ENCODE data around the gene SNX18.

The SNX18 gene

DNA sequence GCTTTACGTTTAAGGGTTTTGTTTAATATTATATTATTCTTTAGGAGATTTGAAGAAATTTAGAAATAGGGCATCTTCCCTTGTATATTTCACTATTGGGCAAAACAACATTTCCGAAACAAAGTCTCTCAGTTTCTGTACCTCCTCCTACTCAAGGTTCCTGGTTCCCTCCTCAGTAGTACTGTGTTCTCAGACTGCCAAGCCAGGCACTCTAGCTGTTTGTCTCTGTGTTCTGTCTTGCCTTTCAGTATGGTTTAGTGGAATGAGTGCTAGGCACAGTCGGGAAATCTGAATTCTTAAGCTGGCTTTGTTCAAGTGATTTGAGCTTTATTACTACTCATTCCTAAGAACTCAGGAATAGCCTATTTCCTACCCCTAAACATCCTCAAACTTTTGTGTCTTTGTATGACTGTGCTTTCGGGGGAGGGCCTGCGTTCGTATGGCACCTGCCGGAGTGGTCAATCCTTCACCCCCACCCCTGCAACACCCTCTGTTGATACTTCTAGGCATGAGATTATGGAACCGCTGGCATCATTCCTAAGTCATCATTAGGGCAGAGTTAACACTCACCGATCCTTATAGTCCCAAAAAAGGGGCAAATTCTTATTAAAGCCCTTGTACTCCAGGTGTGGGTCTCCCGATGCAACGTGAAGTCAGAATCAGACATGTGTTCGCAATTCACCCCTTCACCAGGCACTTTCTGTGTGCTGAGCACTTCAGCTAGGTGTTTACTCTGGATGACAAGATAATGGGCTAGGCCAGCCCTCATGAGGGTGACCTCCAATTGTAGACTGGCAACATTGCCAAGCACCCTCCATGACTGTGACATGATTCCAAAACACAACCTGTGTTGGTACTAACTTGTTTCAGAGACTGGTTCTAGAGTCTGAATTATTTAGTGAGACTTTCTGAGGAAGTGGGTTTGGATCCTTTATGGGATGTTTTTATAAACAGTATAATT is 24.5 kb downstream of the SNX18 start:
- no peak for DNase-seq

DNA sequence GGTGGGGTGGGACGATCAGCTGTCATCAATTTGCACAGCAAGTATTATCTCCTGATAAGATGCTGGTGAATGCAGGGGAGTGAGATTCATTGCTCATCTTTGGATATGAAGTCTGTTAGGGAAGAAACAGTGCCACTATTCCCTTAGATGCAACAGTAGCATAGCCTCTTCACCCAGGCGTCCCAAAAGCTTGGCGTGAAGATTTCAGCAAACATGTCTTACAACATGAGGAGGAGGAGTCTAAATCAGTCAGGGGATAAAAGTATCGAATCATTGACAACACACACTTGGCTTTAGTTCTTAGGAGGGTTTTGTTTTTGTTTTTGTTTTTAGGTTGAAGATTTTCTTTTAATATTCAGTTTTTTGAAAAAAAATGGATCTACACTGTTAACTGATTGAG is 26.5 kb downstream of the SNX18 start:
- DNase-seq, result no peak

DNA sequence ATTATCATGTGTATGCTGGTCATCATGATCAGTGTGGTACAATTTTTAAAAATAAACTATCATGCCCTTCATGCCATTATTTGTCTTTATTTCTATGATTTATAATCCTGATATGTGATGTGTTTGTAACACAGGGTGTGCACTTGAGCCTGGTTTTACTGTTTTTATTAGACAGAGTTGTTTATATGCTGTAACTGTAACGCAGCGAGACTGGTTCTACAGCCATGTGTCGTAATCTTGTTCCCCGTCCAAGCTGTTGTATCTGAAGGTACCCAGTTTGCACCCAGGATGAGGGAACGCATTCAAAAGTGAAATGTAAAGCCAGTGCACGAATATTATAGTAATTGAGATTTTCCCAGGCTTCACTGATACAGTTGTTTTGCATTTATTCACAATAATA is 28.2 kb downstream of the SNX18 start:
- DNase-seq, result no peak

DNA sequence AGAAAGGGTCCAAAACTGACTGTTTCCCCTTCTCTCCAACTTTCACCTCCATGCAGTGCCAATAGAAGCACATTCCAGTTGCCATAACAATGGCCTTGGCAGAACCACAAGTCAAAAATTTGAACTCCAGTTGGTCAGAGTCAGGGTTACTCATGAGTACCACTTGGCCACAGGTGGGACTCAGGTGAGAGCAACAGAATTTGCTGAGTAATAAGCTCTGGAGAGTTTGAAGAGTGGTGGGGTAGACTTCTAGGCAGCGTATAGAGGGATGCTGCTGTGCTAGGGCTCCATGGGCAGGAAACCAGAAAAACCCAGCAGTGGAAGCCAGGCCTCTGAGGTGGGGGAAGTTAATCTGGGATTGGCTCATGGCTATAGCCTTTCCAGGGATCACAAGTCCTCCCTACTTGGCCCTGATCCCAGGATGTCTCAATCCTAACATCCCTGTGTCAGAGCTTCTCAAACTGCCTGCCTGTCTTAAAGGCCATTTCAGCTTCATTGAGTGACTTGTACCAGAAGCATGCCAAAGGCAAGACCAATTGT is 30.2 kb downstream of the SNX18 start:
- DNase-seq, result no peak

DNA sequence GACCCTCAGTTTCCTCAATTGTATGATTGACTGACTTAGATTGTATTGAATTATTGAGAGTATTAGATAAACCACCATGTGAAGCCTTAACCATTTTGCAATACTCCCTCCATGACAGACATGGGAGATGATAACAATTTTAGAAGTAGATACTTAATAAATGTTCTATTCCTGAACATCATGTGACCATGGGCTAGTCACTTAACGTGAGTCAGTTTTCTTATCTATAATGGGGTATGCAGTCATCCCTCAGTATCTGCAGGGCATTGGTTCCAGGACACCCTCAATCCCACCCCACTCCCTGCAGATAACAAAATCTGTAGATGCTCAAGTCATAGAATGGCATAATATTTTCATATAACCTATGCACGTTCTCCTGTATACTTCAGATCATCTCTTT is 31.0 kb downstream of the SNX18 start:
- no peak for DNase-seq

DNA sequence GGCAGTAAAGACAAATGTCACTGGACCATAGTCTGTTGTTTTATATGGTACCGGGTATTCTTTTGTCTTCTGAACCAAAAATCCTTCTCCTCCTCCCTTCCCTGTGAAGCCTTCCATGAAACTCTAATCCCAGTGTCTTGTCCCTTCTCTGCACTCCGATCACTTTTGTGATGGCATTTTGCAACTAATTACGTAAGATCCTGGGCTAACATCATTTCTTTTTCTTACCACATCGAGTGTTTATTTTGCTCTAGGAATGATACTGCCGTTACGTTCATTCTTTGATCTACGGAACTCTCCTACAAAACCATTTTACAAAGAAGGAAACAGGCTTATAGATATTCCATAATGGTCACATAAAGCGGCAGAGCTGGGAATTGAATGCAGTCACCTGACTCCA is 33.7 kb downstream of the SNX18 start:
- DNase-seq, result no peak

DNA sequence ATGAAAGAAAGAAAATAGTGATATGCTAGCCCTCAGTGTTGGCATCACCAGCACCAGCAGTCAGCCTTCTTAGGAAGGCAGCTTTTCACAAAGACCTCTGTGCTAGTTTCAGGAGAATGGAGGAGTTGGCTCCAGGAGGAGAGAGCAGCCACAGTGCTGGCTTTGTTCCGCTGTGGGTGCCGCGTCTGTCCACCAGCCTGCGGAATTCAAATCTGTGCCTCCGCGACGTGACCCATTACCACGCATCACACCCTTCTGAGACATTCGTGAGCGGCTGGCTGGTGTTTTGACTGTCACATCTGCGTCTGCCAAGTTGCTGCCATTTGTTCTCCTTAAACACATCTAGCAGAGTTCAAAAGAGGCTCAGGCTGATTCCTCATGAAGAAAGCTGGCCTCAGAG is 34.4 kb downstream of the SNX18 start:
- DNase-seq, result no peak

DNA sequence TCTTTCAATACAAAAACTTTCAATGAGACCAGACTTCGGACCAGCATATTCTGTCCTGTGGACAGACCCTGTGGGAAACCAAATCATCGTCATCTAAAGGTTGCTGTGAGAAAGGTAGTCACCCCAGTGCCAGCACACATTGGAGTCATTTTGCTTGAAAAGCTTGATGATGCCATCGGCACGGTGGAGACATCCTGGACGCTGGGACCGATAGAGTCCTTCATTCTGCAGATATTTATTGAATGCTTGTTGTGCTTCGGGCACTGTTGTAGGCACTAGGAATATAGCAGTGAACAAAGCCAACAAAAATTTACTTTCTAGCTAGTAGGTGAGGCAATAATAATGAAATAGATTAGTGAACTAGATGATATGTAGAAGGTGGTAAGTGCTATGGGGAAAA is 34.9 kb downstream of the SNX18 start:
- DNase-seq, result no peak

DNA sequence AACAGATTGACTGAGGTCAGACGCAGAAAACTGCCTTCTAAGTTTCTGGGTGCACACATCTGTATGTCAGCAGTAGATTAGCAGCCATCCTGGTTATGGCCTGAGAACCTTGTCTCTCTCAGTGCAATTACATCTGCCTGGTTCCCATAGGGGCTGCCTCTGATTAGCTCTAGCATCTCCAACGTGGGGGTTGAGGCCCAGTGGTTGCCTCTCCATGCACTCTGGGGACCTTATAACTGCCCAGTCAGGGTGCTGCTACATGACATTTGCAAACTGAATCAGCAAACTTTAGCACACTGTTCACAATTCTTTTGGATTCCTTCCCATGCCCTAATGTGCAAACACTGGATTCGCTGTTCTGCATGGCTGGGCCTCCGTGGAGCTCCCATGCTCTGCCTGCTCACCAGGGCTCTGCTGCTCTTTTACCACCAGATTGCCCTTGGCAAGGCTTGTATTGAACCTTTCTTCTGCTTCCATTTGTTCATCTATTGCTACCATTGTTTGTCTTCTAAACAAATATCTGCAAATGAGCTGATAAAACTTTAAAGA is 36.2 kb downstream of the SNX18 start:
- DNase-seq, result no peak

DNA sequence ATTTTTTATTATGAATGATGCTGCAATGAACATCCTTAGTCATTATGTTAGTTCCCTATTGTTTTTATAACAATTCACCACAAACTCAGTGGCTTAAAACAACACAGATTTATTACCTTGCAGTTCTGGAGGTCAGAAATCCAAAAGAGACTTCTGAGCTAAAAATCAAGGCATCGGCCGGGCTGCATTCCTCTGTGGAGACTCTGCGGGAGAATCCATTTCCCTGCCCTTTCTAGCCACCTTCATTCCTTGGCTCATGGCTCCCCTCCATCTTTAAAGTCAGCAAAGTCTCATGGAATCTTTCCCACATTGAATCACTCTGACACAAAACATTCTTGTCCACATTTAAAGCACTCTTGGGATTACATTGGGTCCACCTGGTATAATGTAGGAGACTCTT is 38.6 kb downstream of the SNX18 start:
- DNase-seq, result no peak

DNA sequence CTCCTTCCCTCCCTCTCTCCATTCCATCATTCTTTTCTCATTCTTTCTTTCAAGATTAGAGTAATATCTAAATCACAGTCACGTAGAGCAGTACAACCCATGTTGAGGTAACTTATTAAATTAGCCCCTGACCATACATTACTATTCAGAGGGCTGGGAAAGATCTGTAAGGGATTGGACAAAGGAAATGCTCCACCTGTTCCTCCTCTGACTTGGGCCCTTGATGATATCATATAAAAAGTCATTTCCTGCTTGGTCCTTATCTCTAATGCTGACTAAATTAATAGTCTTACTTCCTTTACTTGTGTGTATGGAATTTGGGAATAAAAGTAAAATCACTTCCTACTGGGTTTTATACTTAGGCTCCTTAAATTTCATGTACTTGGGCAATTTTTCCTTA is 40.8 kb downstream of the SNX18 start:
- DNase-seq, result no peak

DNA sequence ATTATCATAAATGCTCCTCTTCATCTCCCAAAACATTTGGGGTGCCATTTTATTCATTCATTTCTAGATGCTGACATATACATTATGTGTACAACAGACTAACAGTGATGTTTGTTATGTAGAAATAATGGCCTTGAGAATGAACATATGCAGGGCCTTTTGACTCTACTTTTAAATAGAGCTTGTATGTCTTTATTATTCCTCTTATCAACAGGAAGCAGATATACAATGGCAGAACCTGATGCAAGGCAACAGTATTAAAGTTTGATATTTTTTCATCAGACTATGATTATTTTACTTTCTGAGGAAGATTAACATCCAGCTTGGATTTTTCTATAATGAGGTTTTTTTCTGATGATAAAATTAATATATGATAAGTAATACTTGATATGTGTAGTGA is 44.1 kb downstream of the SNX18 start:
- no peak for DNase-seq

DNA sequence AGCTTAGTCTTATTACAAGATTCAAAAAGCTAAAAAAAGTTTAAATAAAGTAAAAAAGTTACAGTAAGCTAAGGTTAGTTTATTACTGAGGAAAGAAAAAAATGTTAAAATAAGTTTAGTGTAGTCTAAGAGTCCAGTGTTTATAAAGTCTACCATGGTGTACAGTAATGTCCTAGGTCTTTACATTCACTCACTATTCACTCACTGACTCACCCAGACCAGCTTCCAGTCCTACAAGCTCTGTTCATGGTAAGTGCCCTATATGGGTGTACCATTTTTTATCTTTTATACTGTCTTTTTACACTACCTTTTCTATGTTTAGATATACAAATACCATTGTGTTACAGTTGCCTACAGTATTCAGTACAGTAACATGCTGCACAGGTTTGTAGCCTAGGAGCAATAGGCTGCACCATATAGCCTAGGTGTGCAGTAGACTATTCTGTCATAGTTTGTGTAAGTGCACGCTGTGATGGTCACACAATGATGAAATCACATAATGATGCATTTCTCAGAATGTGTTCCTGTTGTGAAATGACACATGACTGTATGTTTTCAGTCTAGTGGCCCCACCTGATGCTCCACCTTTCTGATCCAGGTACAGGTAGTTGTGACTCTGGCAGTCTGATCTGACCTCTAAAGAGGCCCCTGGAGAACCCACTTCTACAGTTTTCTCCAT is 45.7 kb downstream of the SNX18 start:
- DNase-seq, result no peak

DNA sequence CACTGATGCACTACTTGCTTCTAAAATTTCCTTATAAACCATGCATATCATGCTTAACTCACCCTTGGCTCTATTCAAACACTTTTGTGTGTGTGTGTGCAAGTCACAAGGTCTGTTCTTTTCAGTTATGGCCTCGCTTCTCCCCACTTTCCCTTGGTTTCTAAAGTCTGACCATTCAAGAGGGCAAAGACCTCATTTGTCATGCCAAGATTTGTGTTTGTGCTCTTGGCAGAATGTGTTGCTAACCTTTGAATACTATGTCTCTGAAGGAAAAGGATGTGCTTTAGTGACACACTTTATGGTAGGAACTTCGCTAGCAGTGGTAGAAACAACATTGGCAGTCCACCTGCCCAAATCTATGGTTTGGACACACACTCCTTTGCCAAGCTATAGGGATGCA is 50.4 kb downstream of the SNX18 start:
- no peak for DNase-seq

DNA sequence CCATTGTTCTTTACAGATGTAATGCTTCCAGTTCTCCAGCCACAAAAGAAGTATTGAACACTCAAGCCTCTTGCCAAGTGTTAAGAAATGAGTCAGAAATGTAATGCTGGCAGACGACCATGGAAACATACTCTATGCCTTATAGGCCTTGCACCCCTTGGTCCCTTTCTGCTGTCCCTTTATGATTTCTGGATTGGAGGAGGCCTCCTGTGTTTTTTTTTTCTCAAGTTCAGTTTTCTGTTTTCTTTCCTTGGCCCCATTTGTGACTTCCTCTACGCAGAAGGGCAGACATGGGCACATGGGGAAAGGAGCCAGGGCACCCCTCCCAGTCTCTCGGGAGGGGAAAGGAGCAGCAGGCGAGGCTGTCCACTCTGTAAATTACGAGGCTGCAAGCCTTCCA is 53.4 kb downstream of the SNX18 start:
- no peak for DNase-seq

DNA sequence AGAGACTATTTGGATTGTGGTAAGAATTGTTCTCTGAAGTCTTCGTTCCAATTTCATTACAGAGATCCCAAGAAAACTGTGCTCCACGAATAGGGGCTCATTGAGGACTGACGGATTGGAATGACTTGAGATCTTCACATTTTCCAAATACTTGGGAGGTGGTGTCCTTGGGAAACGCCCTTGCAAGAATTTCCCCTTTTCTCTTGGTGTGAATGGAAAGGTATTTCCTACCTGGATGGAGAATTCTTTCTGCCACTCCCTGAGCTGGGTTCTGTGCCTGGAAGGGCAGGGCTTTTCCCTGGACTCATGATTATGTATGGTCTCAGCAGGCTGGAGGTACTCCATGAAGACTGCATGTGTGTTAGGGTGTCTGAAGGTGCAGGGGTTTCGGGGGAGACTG is 53.9 kb downstream of the SNX18 start:
- no peak for DNase-seq

DNA sequence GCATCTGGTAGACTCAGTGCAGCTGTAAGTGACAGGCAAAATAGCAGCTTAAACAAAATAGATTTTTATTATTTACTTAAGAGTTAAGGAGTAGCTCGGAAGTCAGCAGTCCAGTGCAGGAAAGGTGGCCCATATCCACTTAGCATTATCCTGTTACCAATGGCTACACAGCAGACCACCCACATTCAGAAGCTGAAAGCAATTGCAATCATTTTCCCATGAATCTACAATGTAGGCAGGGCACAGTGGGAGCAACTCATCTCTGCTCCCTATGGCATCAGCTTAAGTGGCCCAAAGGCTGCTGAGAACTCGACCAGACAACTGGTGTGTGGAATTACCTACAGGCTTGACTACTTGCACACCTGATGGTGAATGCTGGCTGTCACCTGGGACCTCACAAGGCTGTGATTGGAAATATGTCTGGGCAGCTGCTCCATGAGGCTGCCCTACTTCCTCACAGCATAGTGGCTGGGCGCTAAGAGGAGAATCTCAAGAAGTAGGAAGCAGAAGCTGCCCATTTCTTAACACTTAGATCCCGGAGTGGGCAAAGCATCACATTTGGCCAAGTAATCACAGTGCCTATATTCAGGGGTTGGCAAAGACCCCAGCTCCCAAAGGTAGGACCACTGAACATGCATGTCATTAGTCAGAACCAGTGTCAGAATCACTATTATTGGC is 56.4 kb downstream of the SNX18 start:
- no peak for DNase-seq

DNA sequence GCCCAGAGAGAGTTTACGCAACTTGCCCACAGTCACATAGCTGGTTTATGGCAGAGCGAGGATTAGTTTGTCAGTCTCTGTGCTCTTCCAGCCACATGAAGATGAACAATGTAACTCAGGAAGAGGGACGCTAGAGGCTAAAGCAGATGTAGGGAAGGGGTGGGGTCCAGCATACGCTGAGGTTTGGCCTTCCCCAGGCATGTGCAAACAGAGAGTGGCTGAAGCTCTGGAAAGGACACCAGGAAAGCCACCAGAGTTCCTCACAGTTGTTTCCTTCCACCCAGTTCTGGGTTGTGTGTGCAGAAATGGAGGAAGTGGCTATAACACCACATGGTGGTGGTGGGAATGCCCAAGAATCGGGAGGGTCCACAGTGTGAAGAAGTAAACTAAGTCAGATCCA is 60.0 kb downstream of the SNX18 start:
- DNase-seq, result no peak

DNA sequence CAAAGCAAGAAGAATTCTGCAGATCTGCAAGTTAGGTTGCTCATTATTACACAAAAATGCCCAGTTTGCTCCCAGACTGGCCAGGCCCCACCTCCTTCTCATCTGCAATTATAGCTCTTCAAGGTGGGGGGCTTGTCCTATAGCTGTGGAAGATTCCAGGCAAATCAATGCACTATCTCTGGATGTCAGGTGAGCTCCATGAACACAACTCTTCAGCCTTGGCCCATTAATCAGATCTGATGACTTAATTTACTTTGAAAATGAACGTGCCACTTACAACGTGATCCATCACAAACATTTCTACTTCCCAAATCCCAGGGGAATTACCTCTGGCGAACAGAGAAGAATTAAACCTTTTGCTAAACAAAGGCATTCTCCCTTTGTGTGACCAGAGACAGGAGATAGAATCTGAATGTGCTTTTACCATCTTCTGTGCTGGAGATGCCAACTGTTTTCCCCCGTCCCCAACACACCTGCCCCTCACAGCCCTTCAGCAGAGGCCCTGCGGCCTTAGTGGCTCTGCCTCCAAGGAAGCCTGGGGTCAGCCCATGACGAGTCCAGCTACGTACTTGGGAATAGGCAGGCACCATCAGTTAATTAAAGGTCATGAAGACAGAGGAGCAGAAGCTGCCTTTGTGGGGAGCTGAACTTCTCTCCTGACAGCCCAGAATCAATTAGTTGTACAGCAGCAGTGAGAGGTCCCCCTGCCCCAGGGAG is 60.5 kb downstream of the SNX18 start:
- no peak for DNase-seq

DNA sequence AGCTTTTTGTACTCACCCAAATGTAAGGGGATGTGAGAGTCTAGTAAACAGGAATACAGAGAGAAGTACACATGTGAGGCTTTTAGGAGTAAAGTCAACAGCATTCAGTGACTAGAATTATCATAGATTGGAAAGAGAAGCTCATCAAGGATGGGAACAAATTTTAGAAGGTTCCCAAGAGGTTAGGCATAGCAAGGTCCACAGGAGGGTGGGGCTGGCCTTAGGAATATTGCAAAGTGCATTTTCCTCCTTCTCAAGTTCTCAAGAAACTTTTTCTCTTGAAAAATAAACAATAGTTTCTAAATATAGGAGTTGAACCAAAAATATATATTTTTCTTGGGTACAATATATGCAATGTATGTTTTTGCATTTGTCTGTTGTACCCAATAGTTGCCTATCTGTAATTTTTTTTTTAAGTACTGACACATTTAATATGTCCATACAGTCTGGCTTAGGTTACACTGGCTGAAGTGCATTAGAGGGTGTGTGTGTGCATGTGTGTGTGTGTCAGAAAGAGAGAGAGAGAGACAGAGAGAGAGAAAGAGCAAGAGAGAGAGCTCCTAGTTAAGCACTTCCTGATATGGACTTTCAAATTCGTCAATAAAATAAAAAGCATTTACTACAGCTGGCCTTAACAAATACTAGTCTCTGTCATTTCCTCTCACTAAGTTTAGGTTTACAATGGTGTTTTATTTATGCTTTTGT is 62.2 kb downstream of the SNX18 start:
- DNase-seq, result no peak

DNA sequence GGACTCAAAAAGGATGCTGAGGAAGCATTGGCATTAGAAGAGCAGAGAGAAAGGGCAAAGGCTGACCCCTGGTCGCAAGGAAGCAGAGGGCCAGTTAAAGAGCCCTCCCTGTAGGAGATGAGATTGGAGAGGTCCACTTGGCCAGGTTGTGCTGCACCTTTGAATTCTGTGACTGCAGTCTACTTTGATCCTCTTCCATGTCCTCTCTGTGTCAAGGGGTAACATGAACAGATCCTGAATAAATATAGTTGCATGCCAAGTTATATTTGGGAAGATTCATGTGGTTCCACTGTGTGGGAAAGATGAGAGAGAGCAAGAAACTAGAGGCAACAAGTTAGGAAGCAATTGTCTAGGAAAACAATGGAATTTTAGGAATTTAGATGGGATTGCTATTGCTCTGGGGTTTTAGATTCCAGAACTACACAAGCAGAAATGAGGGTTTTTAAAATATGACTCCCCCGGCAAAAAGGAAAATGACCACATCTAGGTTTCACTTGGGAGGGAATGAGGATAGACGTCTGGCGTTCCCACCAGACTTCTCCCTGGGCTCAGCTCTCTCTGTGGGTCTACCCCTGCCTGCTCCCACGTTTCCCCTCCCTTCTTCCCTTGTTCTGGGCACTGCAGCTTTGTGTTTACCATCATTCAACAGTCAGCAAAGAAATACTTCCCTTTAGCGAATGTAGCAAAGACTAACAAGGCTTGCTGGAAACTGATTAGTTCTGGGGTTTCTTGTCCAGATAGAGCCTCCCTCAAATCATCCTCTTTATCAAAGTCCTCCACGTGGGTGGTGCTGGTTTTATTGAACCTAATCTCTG is 63.6 kb downstream of the SNX18 start:
- no peak for DNase-seq

Measured in NCI-H2107 (cell line).